OCI-LY7 (cell line): ENCODE data around the gene RAB8B.

Experiments used
- EZH2phosphoT487 ChIP-seq: fragments of 200-600 bp; sonication (generic); IDR thresholded peaks from 2 replicates; pipeline ENCODE4 v1.6.1; 2018; ENCODE audit warnings: low read depth, borderline replicate concordance, mild to moderate bottlenecking, mixed run types, antibody characterized with exemption, low read length, moderate library complexity, mixed read lengths
- TF ChIP-seq, protein P1 (sequence below): fragments of 200-600 bp; sonication (generic); conservative IDR thresholded peaks from 2 replicates; pipeline ENCODE4 v1.5.1; 2014; ENCODE audit warnings: mild to moderate bottlenecking, antibody characterized with exemption, low read length, moderate library complexity, mixed read lengths

DNA sequence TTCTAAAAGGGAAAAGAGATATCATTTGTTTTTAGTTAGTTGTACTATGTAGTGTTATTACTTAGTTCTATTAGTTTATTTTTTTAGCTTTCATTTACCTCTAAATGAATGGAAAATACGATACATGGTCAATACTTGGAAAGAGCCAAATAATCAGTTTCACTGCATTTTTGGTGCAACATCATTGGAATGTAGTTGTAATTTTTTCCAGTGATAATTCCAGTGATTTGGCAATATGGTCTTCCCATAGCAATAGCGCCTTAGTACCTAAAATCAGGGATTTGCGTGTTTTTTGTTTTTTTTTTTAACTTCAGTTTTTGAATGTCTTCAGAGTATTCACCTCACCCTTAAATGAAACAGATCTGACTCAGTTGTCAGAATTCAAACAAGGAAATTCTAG lies 41.8 kb downstream of the RAB8B start:
- TF ChIP-seq, protein P1, sequence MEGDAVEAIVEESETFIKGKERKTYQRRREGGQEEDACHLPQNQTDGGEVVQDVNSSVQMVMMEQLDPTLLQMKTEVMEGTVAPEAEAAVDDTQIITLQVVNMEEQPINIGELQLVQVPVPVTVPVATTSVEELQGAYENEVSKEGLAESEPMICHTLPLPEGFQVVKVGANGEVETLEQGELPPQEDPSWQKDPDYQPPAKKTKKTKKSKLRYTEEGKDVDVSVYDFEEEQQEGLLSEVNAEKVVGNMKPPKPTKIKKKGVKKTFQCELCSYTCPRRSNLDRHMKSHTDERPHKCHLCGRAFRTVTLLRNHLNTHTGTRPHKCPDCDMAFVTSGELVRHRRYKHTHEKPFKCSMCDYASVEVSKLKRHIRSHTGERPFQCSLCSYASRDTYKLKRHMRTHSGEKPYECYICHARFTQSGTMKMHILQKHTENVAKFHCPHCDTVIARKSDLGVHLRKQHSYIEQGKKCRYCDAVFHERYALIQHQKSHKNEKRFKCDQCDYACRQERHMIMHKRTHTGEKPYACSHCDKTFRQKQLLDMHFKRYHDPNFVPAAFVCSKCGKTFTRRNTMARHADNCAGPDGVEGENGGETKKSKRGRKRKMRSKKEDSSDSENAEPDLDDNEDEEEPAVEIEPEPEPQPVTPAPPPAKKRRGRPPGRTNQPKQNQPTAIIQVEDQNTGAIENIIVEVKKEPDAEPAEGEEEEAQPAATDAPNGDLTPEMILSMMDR = no peak
- no peak for TF ChIP-seq EZH2phosphoT487
